Ovary (tissue), 3 donors: Measurements from ENCODE around the gene IL1RAP.

Experiments
- CTCF ChIP-seq, 3 donors: fragments of 450-650 bp in 2 of 3; fragments of 200-600 bp in 1 of 3; IDR thresholded peaks; one replicate each; pipeline versions ENCODE4 v1.5.1 to v1.8.0; 2016 to 2022; ENCODE audit warnings: antibody characterized with exemption in 3 of 3, mild to moderate bottlenecking in 1 of 3
- POLR2A ChIP-seq: fragments of 450-650 bp; IDR thresholded peaks from one replicate; pipeline ENCODE4 v1.6.1; 2017; ENCODE audit warnings: antibody characterized with exemption, mild to moderate bottlenecking, moderate library complexity
- donor health status: DM: no; HTN: no; CAD: no.

GRCh38 chr3:190626951-190627620 is 113.2 kb downstream of the IL1RAP start:
- no peak for TF ChIP-seq POLR2A
- no peak for TF ChIP-seq CTCF (IDR thresholded peaks at IDR 0.05)
